PC-3 (cell line): ENCODE measurements around the gene MRPS7. TPM values are rescaled to one million over a fixed set of nuclear protein-coding genes. Genes with fewer than 3 reads are reported as not detected.

Experiments used
- ATAC-seq: fragments of 200-7000 bp; cut with Tn5 transposase; 2 replicates; pipeline ENCODE4 v1.9.1; 2020; ENCODE audit warnings: mild to moderate bottlenecking, moderate library complexity
- BruUV-seq: library from RNA; stranded (reverse); fragments of 400-500 nt; replicated peaks from 2 replicates; lab custom pipeline; 2021; lab: Mats Ljungman, UMichigan
- CTCF ChIA-PET: fragments of 300-600 bp; sonication (Branson Sonifier 250); formaldehyde crosslinking; loops from one replicate; lab custom pipeline; 2022; ENCODE audit warnings: antibody characterized with exemption; lab: Charles Lee
- POLR2A ChIA-PET: fragments of 300-600 bp; sonication (Branson Sonifier 250); formaldehyde crosslinking; loops from one replicate; lab custom pipeline; 2022; ENCODE audit warnings: antibody characterized with exemption; ENCODE audit not compliant: unreplicated experiment; lab: Charles Lee
- DNase-seq: peaks from one replicate; pipeline ENCODE4 v3.0.0-alpha.2; 2015
- H2AFZ ChIP-seq: fragments of 300-600 bp; sonication (generic); 2 replicates; pipeline ENCODE4 v1.6.0; 2016; ENCODE audit warnings: antibody characterized with exemption, low read length
- H3F3A ChIP-seq: fragments of 300-600 bp; sonication (generic); one replicate; pipeline ENCODE4 v1.6.0; 2017; ENCODE audit warnings: antibody characterized with exemption, low read length, control low read depth, mild to moderate bottlenecking; ENCODE audit not compliant: unreplicated experiment
- H3K27ac ChIP-seq: fragments of 300-600 bp; sonication (generic); 2 replicates; pipeline ENCODE4 v1.5.1; 2016; ENCODE audit warnings: mild to moderate bottlenecking, low read length
- H3K27me3 ChIP-seq: fragments of 300-600 bp; sonication (generic); 2 replicates; pipeline ENCODE4 v1.6.1; 2016; ENCODE audit warnings: low read length, mixed read lengths
- H3K36me3 ChIP-seq: fragments of 300-600 bp; sonication (generic); 2 replicates; pipeline ENCODE4 v1.6.1; 2016; ENCODE audit warnings: low read depth, mixed run types, low read length, mixed read lengths
- H3K4me1 ChIP-seq: fragments of 300-600 bp; sonication (generic); 2 replicates; pipeline ENCODE4 v1.5.1; 2016; ENCODE audit warnings: low read length; ENCODE audit not compliant: insufficient read depth
- H3K4me2 ChIP-seq: fragments of 300-600 bp; sonication (generic); 2 replicates; pipeline ENCODE4 v1.6.0; 2016; ENCODE audit warnings: low read length
- H3K4me3 ChIP-seq: fragments of 300-600 bp; sonication (generic); 2 replicates; pipeline ENCODE4 v1.5.1; 2016; ENCODE audit warnings: mild to moderate bottlenecking, low read length, mixed read lengths
- H3K79me2 ChIP-seq: fragments of 300-600 bp; sonication (generic); 2 replicates; pipeline ENCODE4 v1.6.1; 2017; ENCODE audit warnings: low read length, mixed read lengths
- H3K9ac ChIP-seq: fragments of 300-600 bp; sonication (generic); 2 replicates; pipeline ENCODE4 v1.6.0; 2016; ENCODE audit warnings: mild to moderate bottlenecking, low read length
- H3K9me2 ChIP-seq: fragments of 300-600 bp; sonication (generic); replicated peaks from 2 replicates; pipeline ENCODE4 v1.6.1; 2016; ENCODE audit warnings: mixed run types, low read length, mixed read lengths
- H3K9me3 ChIP-seq: fragments of 300-600 bp; sonication (generic); 2 replicates; pipeline ENCODE4 v1.6.1; 2016; ENCODE audit warnings: low read length, mixed read lengths
- H4K20me1 ChIP-seq: fragments of 300-600 bp; sonication (generic); 2 replicates; pipeline ENCODE4 v1.6.1; 2016; ENCODE audit warnings: low read length, mixed read lengths
- EZH2 ChIP-seq: fragments of 300-600 bp; sonication (generic); IDR thresholded peaks from one replicate; pipeline ENCODE4 v1.6.1; 2017; ENCODE audit warnings: antibody characterized with exemption, mild to moderate bottlenecking, low read length; ENCODE audit not compliant: unreplicated experiment
- EZH2phosphoT487 ChIP-seq: fragments of 300-600 bp; sonication (generic); IDR thresholded peaks from 2 replicates; pipeline ENCODE4 v1.6.1; 2018; ENCODE audit warnings: mild to moderate bottlenecking, antibody characterized with exemption, low read length, borderline replicate concordance
- intact Hi-C: fragments of 100-400 bp; cut with micrococcal nuclease; formaldehyde crosslinking; loops from 2 replicates; pipeline ENCODE4 v1.9.0; 2023
- total RNA-seq: library from RNA; depleted of rRNA; stranded (reverse); fragments of >200 nt; gene quantifications from 2 replicates; pipeline ENCODE4 v1.2.3, GENCODE V29; 2014
- TF ChIP-seq, protein P1 (sequence below): fragments of 300-600 bp; sonication (generic); conservative IDR thresholded peaks from 2 replicates; pipeline ENCODE4 v1.5.1; 2017; ENCODE audit warnings: antibody characterized with exemption, low read depth, mild to moderate bottlenecking, low read length

The MRPS7 gene
- total RNA-seq, 1 experiment from 2014 or later = 144 TPM

DNA sequence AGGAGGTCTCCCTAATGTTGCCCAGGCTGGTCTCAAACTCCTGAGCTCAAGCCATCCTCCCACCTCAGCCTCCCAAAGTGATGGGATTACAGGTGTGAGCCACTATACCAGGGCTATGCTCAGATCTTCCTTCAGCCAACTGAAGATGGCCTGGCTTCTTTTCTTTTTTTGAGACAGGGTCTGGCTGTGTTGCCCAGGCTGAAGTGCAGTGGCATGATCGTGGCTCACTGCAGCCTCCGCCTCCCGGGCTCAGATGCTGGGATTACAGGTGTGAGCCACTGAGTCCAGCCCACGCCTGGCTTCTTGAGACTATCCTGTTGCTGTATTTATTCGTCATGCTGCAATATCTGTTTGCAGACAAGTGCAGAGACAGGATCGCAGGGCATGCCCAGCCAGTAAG, 23.4 kb downstream of the MRPS7 start:
- DNase-seq (no peak), ATAC-seq (no peak)
- TF ChIP-seq EZH2phosphoT487 = no peak
- TF ChIP-seq, protein P1, sequence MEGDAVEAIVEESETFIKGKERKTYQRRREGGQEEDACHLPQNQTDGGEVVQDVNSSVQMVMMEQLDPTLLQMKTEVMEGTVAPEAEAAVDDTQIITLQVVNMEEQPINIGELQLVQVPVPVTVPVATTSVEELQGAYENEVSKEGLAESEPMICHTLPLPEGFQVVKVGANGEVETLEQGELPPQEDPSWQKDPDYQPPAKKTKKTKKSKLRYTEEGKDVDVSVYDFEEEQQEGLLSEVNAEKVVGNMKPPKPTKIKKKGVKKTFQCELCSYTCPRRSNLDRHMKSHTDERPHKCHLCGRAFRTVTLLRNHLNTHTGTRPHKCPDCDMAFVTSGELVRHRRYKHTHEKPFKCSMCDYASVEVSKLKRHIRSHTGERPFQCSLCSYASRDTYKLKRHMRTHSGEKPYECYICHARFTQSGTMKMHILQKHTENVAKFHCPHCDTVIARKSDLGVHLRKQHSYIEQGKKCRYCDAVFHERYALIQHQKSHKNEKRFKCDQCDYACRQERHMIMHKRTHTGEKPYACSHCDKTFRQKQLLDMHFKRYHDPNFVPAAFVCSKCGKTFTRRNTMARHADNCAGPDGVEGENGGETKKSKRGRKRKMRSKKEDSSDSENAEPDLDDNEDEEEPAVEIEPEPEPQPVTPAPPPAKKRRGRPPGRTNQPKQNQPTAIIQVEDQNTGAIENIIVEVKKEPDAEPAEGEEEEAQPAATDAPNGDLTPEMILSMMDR = no peak
- no peak for TF ChIP-seq EZH2
- ChIA-PET CTCF (no interaction called here), POLR2A (no interaction called here)
- Histone ChIP-seq H3K9me3 (no peaks in the 10 kb centered on the region), H3K79me2 (peaks cover 21% of the 10 kb centered on the region), H3K27ac (no peak overlapping the region), H3K9me2 (no peaks in the 10 kb centered on the region), H2AFZ (no peak overlapping the region), H3K4me3 (no peak overlapping the region), H3K36me3 (peaks cover 22% of the 10 kb centered on the region), H3K9ac (no peak overlapping the region), H3F3A (no peaks in the 10 kb centered on the region), H3K4me2 (no peak overlapping the region), H3K4me1 (peaks cover 9% of the 10 kb centered on the region), H3K27me3 (no peaks in the 10 kb centered on the region), H4K20me1 (no peaks in the 10 kb centered on the region)
- intact Hi-C loops = no loop called here
- no TSS peak for BruUV-seq

- Histone ChIP-seq H3K9ac (no peak overlapping the region), H3K9me2 (no peaks in the 10 kb centered on the region), H3K36me3 (peaks cover 16% of the 10 kb centered on the region), H3K4me2 (0 out of 2 replicates have a peak overlapping the region, but pooled peaks have one; percentile 94), H4K20me1 (no peaks in the 10 kb centered on the region), H3F3A (no peaks in the 10 kb centered on the region), H3K27ac (no peak overlapping the region), H3K9me3 (no peaks in the 10 kb centered on the region), H3K79me2 (peaks cover 21% of the 10 kb centered on the region), H3K4me3 (0 out of 2 replicates have a peak overlapping the region, but pooled peaks have one; percentile 82), H3K27me3 (no peaks in the 10 kb centered on the region), H2AFZ (no peak overlapping the region), H3K4me1 (peaks cover 12% of the 10 kb centered on the region)
- CTCF ChIA-PET = no interaction called here
- DNase-seq (no peak), ATAC-seq (no peak)
- intact Hi-C loops = no loop called here
- TF ChIP-seq, protein P1 = no peak
- TF ChIP-seq EZH2phosphoT487 (no peak), EZH2 (no peak)
- BruUV-seq = no TSS peak
- POLR2A ChIA-PET = no interaction called here
These were observed 25.5 kb downstream of the MRPS7 start for GRCh38 chr17:75287221-75287620.

- peaks cover 12% of the 10 kb centered on the region for H3K4me1 ChIP-seq
- ATAC-seq (no peak), DNase-seq (no peak)
- H3K9me3 ChIP-seq = no peaks in the 10 kb centered on the region
- CTCF ChIA-PET = interaction anchor here (0.9 to 2.0 kb wide), 3 partner anchors 18 to 87 kb away, joined by 3 to 60 read pairs (median 3); partner anchors contain the start of gene MIF4GD
- H3K9me2 ChIP-seq = no peaks in the 10 kb centered on the region
- H3K36me3 ChIP-seq = peaks cover 14% of the 10 kb centered on the region
- peak overlapping the region; percentile 82 for H3K4me3 ChIP-seq
- POLR2A ChIA-PET = interaction anchor here (0.5 to 1.4 kb wide), 2 partner anchors 18 to 80 kb away, joined by 3 to 23 read pairs; partner anchors contain the start of gene MIF4GD
- H3K27me3 ChIP-seq = no peaks in the 10 kb centered on the region
- H3K9ac ChIP-seq = peak overlapping the region; percentile 83
- intact Hi-C loops = no loop called here
- H4K20me1 ChIP-seq = no peaks in the 10 kb centered on the region
- no TSS peak for BruUV-seq
- TF ChIP-seq EZH2phosphoT487 = no peak
- TF ChIP-seq, protein P1 = no peak
- TF ChIP-seq EZH2 = no peak
- H3K79me2 ChIP-seq = peaks cover 21% of the 10 kb centered on the region
- peak overlapping the region; percentile 94 for H3K4me2 ChIP-seq
- peak overlapping the region; percentile 89 for H2AFZ ChIP-seq
- H3F3A ChIP-seq = no peaks in the 10 kb centered on the region
- H3K27ac ChIP-seq = no peak overlapping the region
These were observed 26.7 kb downstream of the MRPS7 start for GRCh38 chr17:75288359-75288758.
